Effector memory CD4-positive, alpha-beta T cell (primary cell): ENCODE data around the gene BRAT1.

Experiments
- DNase-seq, 3 donors: peaks; one replicate each; pipeline ENCODE4 v3.0.0-alpha.2; 2020
- H3K27ac ChIP-seq: 2 replicates; pipeline ENCODE4 v1.7.0; 2013; ENCODE audit warnings: mild to moderate bottlenecking, low read length, moderate library complexity; ENCODE audit not compliant: insufficient read depth, poor library complexity, severe bottlenecking
- H3K27me3 ChIP-seq: replicated peaks from 2 replicates; pipeline ENCODE4 v1.7.0; 2013; ENCODE audit warnings: mild to moderate bottlenecking, low read length; ENCODE audit not compliant: insufficient read depth, control insufficient read depth, poor library complexity, severe bottlenecking
- H3K36me3 ChIP-seq: 2 replicates; pipeline ENCODE4 v1.7.0; 2013; ENCODE audit warnings: mild to moderate bottlenecking, low read length, moderate library complexity; ENCODE audit not compliant: control insufficient read depth, insufficient read depth
- H3K4me1 ChIP-seq: 2 replicates; pipeline ENCODE4 v1.7.0; 2013; ENCODE audit warnings: low read length, mild to moderate bottlenecking; ENCODE audit not compliant: control insufficient read depth, insufficient read depth, poor library complexity, severe bottlenecking
- H3K4me3 ChIP-seq: 2 replicates; pipeline ENCODE4 v1.7.0; 2013; ENCODE audit warnings: low read length, low read depth, mild to moderate bottlenecking; ENCODE audit not compliant: insufficient read depth, poor library complexity, severe bottlenecking
- H3K9me3 ChIP-seq: 2 replicates; pipeline ENCODE4 v1.7.0; 2013; ENCODE audit warnings: mild to moderate bottlenecking, low read length, moderate library complexity; ENCODE audit not compliant: control insufficient read depth

The BRAT1 gene

GRCh38 chr7:2517678-2518507 lies 37.4 kb downstream of the BRAT1 start:
- Histone ChIP-seq H3K27ac (no peak overlapping the region), H3K9me3 (no peaks in the 10 kb centered on the region), H3K27me3 (no peaks in the 10 kb centered on the region), H3K36me3 (no peaks in the 10 kb centered on the region), H3K4me3 (no peak overlapping the region), H3K4me1 (peaks cover 22% of the 10 kb centered on the region)
- no peak for DNase-seq

DNA sequence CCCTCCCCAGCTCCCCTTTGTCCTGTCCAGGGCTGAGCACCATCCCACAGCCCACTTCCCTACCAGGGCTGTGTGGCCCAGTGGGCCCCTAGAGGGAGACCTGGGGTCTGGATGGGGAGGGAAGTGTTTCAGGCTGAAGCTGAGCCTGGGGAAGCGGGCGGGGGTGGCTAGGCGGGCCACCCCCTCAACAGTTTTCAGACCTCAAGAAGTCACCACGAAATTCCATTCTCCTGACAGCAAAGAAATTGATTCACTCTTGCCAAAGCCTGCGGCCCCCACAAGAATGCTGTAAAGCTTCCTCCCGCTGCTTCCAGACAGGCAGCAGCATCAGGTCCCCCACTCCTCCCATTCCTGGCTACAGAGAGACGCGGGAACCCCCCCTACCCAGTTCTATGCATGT lies 38.3 kb downstream of the BRAT1 start:
- Histone ChIP-seq H3K4me1 (peaks cover 24% of the 10 kb centered on the region), H3K9me3 (no peaks in the 10 kb centered on the region), H3K27me3 (no peaks in the 10 kb centered on the region), H3K4me3 (no peak overlapping the region), H3K36me3 (no peaks in the 10 kb centered on the region), H3K27ac (no peak overlapping the region)
- no peak for DNase-seq

- no peaks in the 10 kb centered on the region for H3K9me3 ChIP-seq
- no peaks in the 10 kb centered on the region for H3K27me3 ChIP-seq
- H3K4me3 ChIP-seq = no peak overlapping the region
- no peak overlapping the region for H3K27ac ChIP-seq
- no peak for DNase-seq
- no peaks in the 10 kb centered on the region for H3K36me3 ChIP-seq
- H3K4me1 ChIP-seq = peaks cover 33% of the 10 kb centered on the region
Observed at GRCh38 chr7:2516194-2516555, 39.1 kb downstream of the BRAT1 start.

DNA sequence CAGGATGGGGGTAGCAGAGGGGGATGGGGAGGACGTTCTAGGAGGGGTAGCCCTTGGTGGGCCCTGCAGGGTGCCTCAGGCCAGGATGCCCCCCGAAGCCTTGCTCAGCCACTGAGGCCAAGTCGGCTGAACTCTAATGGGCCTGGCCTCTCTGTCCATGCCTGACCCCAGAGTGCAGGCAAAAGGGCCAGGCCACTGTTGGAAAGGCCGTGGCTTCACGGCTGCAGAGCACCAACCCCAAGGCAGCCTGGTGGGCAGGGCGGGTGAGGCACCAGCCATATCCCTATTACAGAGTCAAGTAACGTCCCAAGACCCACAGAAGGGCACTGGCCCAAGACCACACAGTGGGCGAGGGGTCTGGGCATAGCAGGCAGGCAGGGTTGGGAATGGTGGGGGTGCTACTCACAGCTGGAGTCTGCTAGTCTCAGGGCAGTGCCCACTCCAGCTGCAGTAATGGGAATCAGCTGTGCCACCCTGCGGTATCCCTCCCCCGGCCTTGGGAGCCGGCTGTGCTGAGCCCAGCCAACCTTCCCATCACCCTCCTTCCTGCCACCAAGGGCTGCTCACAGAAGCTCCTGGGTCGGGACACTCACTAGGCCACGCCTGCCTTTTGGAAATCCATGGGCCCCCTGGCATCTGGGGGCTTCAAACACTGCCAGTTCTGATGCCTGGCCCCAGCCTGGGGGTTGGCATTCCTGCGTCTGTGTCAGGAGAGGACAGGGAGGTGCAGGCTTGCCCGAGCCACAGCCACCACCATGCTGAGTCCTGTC lies 39.7 kb downstream of the BRAT1 start:
- peaks cover 38% of the 10 kb centered on the region for H3K4me1 ChIP-seq
- no peaks in the 10 kb centered on the region for H3K9me3 ChIP-seq
- H3K36me3 ChIP-seq = no peaks in the 10 kb centered on the region
- H3K27me3 ChIP-seq = no peaks in the 10 kb centered on the region
- H3K27ac ChIP-seq = no peak overlapping the region
- no peak overlapping the region for H3K4me3 ChIP-seq
- no peak for DNase-seq

DNA sequence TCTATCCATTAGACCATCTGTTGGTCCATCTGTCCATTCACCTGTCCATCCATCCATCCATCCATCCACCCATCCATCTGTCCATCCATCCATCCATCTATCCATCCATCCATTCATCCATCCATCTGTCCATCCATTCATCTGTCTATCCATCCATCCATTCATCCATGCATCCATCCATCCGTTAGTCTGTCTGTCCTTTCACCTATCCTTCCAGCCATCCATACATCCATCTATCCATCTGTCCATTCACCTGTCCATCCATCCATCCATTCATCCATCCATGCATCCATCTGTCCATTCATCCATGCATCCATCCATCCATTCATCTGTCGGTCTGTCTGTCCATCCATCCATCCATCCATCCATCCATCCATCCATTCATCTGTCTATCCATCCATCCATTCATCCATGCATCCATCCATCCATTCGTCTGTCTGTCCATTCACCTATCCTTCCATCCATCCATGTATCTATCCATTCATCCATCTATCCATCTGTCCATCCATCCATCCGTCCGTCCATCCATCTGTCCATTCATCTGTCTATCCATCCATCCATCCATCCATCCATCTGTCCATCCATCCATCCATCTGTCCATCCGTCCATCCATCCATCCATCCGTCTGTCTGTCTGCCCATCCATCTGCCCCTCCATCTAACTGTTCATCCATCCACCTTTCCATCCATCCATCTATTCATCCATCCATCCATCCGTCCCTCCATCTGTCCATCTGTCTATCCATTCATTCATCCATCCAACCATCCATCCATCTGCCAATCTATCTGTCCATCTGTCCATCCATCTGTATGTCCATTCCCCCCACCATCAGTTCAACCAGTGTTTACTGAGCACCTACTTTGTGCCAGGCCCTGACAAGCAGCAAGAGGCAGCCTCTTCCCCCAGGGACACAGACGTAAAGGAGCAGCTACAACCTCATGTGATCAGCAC lies 40.6 kb downstream of the BRAT1 start:
- Histone ChIP-seq H3K27ac (no peak overlapping the region), H3K9me3 (no peaks in the 10 kb centered on the region), H3K4me1 (peaks cover 47% of the 10 kb centered on the region), H3K36me3 (no peaks in the 10 kb centered on the region), H3K27me3 (no peaks in the 10 kb centered on the region), H3K4me3 (no peak overlapping the region)
- DNase-seq = no peak

GRCh38 chr7:2513702-2514101 lies 41.6 kb downstream of the BRAT1 start:
- Histone ChIP-seq H3K27me3 (no peaks in the 10 kb centered on the region), H3K9me3 (no peaks in the 10 kb centered on the region), H3K36me3 (no peaks in the 10 kb centered on the region), H3K4me1 (peaks cover 52% of the 10 kb centered on the region), H3K27ac (peak overlapping the region; percentile 88), H3K4me3 (no peak overlapping the region)
- DNase-seq = no peak

GRCh38 chr7:2512713-2513112 lies 42.6 kb downstream of the BRAT1 start:
- peaks cover 55% of the 10 kb centered on the region for H3K4me1 ChIP-seq
- no peaks in the 10 kb centered on the region for H3K27me3 ChIP-seq
- no peaks in the 10 kb centered on the region for H3K9me3 ChIP-seq
- H3K4me3 ChIP-seq = no peak overlapping the region
- no peak for DNase-seq
- peak overlapping the region; percentile 88 for H3K27ac ChIP-seq
- H3K36me3 ChIP-seq = no peaks in the 10 kb centered on the region

- peak overlapping the region; percentile 45 for H3K4me3 ChIP-seq
- no peaks in the 10 kb centered on the region for H3K36me3 ChIP-seq
- H3K27ac ChIP-seq = peak overlapping the region; percentile 88
- no peaks in the 10 kb centered on the region for H3K27me3 ChIP-seq
- no peaks in the 10 kb centered on the region for H3K9me3 ChIP-seq
- no peak for DNase-seq
- H3K4me1 ChIP-seq = peaks cover 60% of the 10 kb centered on the region
Observed at GRCh38 chr7:2512179-2512661, 43.1 kb downstream of the BRAT1 start.

GRCh38 chr7:2511769-2512168 lies 43.6 kb downstream of the BRAT1 start:
- Histone ChIP-seq H3K27ac (peak overlapping the region; percentile 88), H3K27me3 (no peaks in the 10 kb centered on the region), H3K36me3 (no peaks in the 10 kb centered on the region), H3K4me3 (peak overlapping the region; percentile 45), H3K4me1 (peaks cover 61% of the 10 kb centered on the region), H3K9me3 (no peaks in the 10 kb centered on the region)
- DNase-seq = no peak
